ENCODE data around the gene HECTD1. TPM values are rescaled to one million over a fixed set of nuclear protein-coding genes. Genes with fewer than 3 reads are reported as not detected.

The HECTD1 gene
- total RNA-seq, 1 donor from 2014 or later, result 137 TPM

- H3K27ac ChIP-seq (replicated peaks), result no peak overlapping the region
- no peak overlapping the region for H3K4me3 ChIP-seq
- no peak for DNase-seq
- H3K36me3 ChIP-seq, result no peaks in the 10 kb centered on the region
- no peaks in the 10 kb centered on the region for H3K27me3 ChIP-seq (ENCODE audit: low read depth)
- H3K4me1 ChIP-seq, result no peaks in the 10 kb centered on the region
- intact Hi-C loops (cut with micrococcal nuclease), result no loop called here
- peaks cover 4% of the 10 kb centered on the region for H3K9me3 ChIP-seq (replicated peaks)
- no peak for TF ChIP-seq CTCF (IDR thresholded peaks at IDR 0.05; ENCODE audit: borderline replicate concordance)
These were observed 15.2 kb upstream of the HECTD1 start for GRCh38 chr14:31222834-31223233.

- DNase-seq, result no peak
- H3K27me3 ChIP-seq (ENCODE audit: low read depth), result no peaks in the 10 kb centered on the region
- TF ChIP-seq CTCF (IDR thresholded peaks at IDR 0.05; ENCODE audit: borderline replicate concordance), result no peak
These were observed 13.7 kb upstream of the HECTD1 start for GRCh38 chr14:31221266-31221665.

GRCh38 chr14:31219169-31219568, 11.6 kb upstream of the HECTD1 start:
- no peaks in the 10 kb centered on the region for H3K36me3 ChIP-seq
- intact Hi-C loops (cut with micrococcal nuclease), result no loop called here

More at GRCh38 chr14:31221266-31221665, 13.7 kb upstream of the HECTD1 start:
- Histone ChIP-seq H3K9me3 (replicated peaks) (peaks cover 4% of the 10 kb centered on the region), H3K27ac (replicated peaks) (no peak overlapping the region), H3K4me3 (no peak overlapping the region), H3K36me3 (no peaks in the 10 kb centered on the region), H3K4me1 (no peaks in the 10 kb centered on the region)
- intact Hi-C loops (cut with micrococcal nuclease), result no loop called here

GRCh38 chr14:31216359-31216758, 8.8 kb upstream of the HECTD1 start:
- Histone ChIP-seq H3K4me3 (no peak overlapping the region), H3K36me3 (no peaks in the 10 kb centered on the region), H3K9me3 (replicated peaks) (no peaks in the 10 kb centered on the region), H3K27ac (replicated peaks) (no peak overlapping the region), H3K4me1 (no peaks in the 10 kb centered on the region), H3K27me3 (ENCODE audit: low read depth) (no peaks in the 10 kb centered on the region)
- DNase-seq, result no peak
- TF ChIP-seq CTCF (IDR thresholded peaks at IDR 0.05; ENCODE audit: borderline replicate concordance), result no peak
- intact Hi-C loops (cut with micrococcal nuclease), result no loop called here

More at GRCh38 chr14:31219169-31219568, 11.6 kb upstream of the HECTD1 start:
- Histone ChIP-seq H3K4me1 (no peaks in the 10 kb centered on the region), H3K4me3 (no peak overlapping the region), H3K27me3 (ENCODE audit: low read depth) (no peaks in the 10 kb centered on the region), H3K9me3 (replicated peaks) (no peaks in the 10 kb centered on the region), H3K27ac (replicated peaks) (no peak overlapping the region)
- TF ChIP-seq CTCF (IDR thresholded peaks at IDR 0.05; ENCODE audit: borderline replicate concordance), result no peak
- DNase-seq, result no peak

GRCh38 chr14:31212893-31213292, 5.3 kb upstream of the HECTD1 start:
- TF ChIP-seq CTCF (IDR thresholded peaks at IDR 0.05; ENCODE audit: borderline replicate concordance), result no peak
- H3K4me1 ChIP-seq, result peaks cover 11% of the 10 kb centered on the region
- no peak overlapping the region for H3K4me3 ChIP-seq
- no peak for DNase-seq
- intact Hi-C loops (cut with micrococcal nuclease), result no loop called here
- H3K36me3 ChIP-seq, result no peaks in the 10 kb centered on the region
- H3K27me3 ChIP-seq (ENCODE audit: low read depth), result no peaks in the 10 kb centered on the region
- H3K9me3 ChIP-seq (replicated peaks), result no peaks in the 10 kb centered on the region
- no peak overlapping the region for H3K27ac ChIP-seq (replicated peaks)

- no peak for DNase-seq
- Histone ChIP-seq H3K9me3 (replicated peaks) (no peaks in the 10 kb centered on the region), H3K4me1 (peaks cover 39% of the 10 kb centered on the region), H3K27ac (replicated peaks) (peak overlapping the region; percentile 100), H3K4me3 (no peak overlapping the region), H3K27me3 (ENCODE audit: low read depth) (no peaks in the 10 kb centered on the region), H3K36me3 (no peaks in the 10 kb centered on the region)
- TF ChIP-seq CTCF (IDR thresholded peaks at IDR 0.05; ENCODE audit: borderline replicate concordance), result no peak
- intact Hi-C loops (cut with micrococcal nuclease), result no loop called here
These were observed 2.0 kb upstream of the HECTD1 start for GRCh38 chr14:31209605-31210004.
